Stimulated activated memory B cell treated with anti-CD40 and anti-IgM and Interleukin-4, amounts not matched to agents 10 μg/mL and 1 μg/mL and 100 μg/mL, for 72 hours (primary cell): ENCODE results near the gene GRM4.
"Not testable (repeated sequence)": the region's sequence is repeated elsewhere in the genome, so short reads cannot be mapped to it uniquely, and the experiment has no call there.

ENCODE experiments used
- ATAC-seq: fragments of 150-1000 bp; cut with Tn5 transposase; 2 replicates; pipeline ENCODE4 v1.10.0; 2021
- H3K27ac Mint-ChIP-seq: one replicate; pipeline ENCODE4 v1.8.0; 2022; ENCODE audit warnings: mild to moderate bottlenecking, mixed read lengths
- H3K27me3 Mint-ChIP-seq: one replicate; pipeline ENCODE4 v1.8.0; 2022; ENCODE audit warnings: mixed read lengths
- H3K36me3 Mint-ChIP-seq: one replicate; pipeline ENCODE4 v1.8.0; 2022; ENCODE audit warnings: mixed read lengths
- H3K4me1 Mint-ChIP-seq: one replicate; pipeline ENCODE4 v1.8.0; 2022; ENCODE audit warnings: mixed read lengths
- H3K4me3 Mint-ChIP-seq: one replicate; pipeline ENCODE4 v1.8.0; 2022; ENCODE audit warnings: mild to moderate bottlenecking, moderate library complexity, mixed read lengths
- H3K9me3 Mint-ChIP-seq: one replicate; pipeline ENCODE4 v1.8.0; 2022; ENCODE audit warnings: mixed read lengths

GRM4 gene

GRCh38 chr6:34018026-34018425 is 127.9 kb downstream of the GRM4 start:
- Mint-ChIP-seq H3K27ac (no peak overlapping the region), H3K36me3 (no peaks in the 10 kb centered on the region), H3K4me1 (no peaks in the 10 kb centered on the region), H3K9me3 (no peaks in the 10 kb centered on the region), H3K27me3 (peaks cover 15% of the 10 kb centered on the region), H3K4me3 (no peak overlapping the region)
- no peak for ATAC-seq

DNA sequence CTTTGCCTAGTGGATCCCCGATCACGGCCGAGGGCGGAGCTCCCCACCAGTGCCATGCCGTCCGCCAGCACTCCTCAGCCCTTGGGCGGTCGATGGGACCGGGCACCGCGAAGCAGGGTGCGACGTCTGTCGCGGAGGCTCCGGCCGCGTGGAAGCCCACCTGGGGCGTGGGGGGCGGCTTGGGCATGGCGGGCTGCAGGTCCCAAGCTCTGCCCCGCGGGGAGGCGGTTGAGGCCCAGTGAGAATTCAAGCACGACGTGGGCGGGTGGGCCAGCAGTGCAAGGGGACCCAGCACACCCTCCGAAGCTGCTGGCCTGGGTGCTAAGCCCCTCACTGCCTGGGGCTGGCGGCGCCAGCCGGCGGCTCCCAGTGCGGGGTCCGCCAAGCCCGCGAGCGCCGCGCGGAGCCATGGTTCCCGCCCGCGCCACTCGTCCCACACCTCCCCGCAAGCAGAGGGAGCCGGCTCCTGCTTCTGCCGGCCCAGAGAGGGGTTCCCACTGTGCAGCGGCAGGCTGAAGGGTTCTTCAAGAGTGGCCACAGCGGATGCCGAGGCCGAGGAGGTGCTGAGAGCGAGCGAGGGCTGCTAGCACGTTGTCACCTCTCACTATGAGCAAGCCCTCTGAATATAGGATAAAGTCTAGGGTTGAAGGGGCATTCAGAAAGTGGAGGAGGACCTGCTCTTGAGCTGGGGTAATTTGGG is 128.6 kb downstream of the GRM4 start:
- ATAC-seq: peak; percentile 10
- Mint-ChIP-seq H3K36me3 (no peaks in the 10 kb centered on the region), H3K4me3 (no peak overlapping the region), H3K27ac (no peak overlapping the region), H3K27me3 (peaks cover 7% of the 10 kb centered on the region), H3K9me3 (no peaks in the 10 kb centered on the region), H3K4me1 (no peaks in the 10 kb centered on the region)

GRCh38 chr6:34016573-34016972 is 129.3 kb downstream of the GRM4 start:
- ATAC-seq, H3K9me3 Mint-ChIP-seq, H3K4me3 Mint-ChIP-seq, H3K27ac Mint-ChIP-seq, H3K4me1 Mint-ChIP-seq, H3K36me3 Mint-ChIP-seq, H3K27me3 Mint-ChIP-seq: not testable (repeated sequence)

DNA sequence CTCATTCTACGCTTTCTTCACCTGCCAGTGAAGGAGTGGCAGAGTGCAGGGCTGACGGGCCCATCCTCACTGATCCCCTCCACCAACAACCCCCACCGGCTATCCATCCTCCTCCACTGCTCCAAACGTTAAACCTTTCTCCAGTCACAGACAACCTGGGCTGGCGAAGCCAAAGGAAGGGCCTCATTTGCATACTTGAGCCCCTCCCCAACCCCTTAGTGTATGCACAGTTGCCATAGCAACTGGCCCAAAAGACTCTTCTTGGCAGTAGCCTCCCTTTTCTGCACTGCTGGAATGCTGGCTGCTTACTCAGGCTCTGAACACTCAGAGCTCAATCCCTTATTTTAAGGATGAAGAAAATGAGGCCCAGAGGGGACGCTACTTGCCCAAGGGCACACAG is 130.3 kb downstream of the GRM4 start:
- Mint-ChIP-seq H3K36me3 (no peaks in the 10 kb centered on the region), H3K27ac (no peak overlapping the region), H3K27me3 (no peaks in the 10 kb centered on the region), H3K4me3 (no peak overlapping the region), H3K4me1 (no peaks in the 10 kb centered on the region), H3K9me3 (no peaks in the 10 kb centered on the region)
- ATAC-seq: no peak

GRCh38 chr6:34011264-34011663 is 134.6 kb downstream of the GRM4 start:
- no peak overlapping the region for H3K27ac Mint-ChIP-seq
- no peaks in the 10 kb centered on the region for H3K36me3 Mint-ChIP-seq
- H3K27me3 Mint-ChIP-seq: peaks cover 39% of the 10 kb centered on the region
- ATAC-seq: no peak
- H3K4me1 Mint-ChIP-seq: no peaks in the 10 kb centered on the region
- H3K9me3 Mint-ChIP-seq: no peaks in the 10 kb centered on the region
- H3K4me3 Mint-ChIP-seq: no peak overlapping the region

DNA sequence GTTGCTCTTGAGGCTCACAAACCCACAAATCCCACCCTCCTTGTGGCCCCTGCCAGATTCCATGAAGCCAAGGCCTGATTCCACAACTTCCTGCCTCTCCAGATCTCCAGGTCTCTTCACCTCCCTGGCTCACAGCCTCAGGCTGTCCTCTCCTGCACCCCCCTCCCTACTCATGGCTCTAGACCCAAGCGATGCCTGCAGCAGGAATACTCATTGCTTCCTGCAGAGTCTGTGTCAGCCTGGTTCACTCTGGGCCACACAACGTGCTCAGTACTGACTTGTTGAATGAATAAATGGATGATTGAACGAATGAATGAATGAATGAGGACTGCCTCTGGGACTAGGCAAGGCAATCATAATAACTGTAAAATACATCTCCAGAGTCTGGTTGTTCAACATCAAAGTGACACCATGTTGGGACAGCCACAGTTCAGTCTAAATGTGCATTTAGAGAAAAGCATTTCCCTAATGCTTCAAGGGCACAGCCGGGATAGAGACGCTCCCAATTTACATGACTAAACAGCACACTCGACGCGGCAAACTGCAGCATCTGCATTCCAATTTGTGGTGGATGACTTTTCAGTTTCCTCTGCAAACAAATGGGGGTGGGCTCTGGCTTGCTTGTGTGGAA is 139.9 kb downstream of the GRM4 start:
- no peak for ATAC-seq
- no peaks in the 10 kb centered on the region for H3K36me3 Mint-ChIP-seq
- peaks cover 4% of the 10 kb centered on the region for H3K9me3 Mint-ChIP-seq
- no peaks in the 10 kb centered on the region for H3K4me1 Mint-ChIP-seq
- no peak overlapping the region for H3K4me3 Mint-ChIP-seq
- H3K27me3 Mint-ChIP-seq: peaks cover 74% of the 10 kb centered on the region
- H3K27ac Mint-ChIP-seq: no peak overlapping the region

DNA sequence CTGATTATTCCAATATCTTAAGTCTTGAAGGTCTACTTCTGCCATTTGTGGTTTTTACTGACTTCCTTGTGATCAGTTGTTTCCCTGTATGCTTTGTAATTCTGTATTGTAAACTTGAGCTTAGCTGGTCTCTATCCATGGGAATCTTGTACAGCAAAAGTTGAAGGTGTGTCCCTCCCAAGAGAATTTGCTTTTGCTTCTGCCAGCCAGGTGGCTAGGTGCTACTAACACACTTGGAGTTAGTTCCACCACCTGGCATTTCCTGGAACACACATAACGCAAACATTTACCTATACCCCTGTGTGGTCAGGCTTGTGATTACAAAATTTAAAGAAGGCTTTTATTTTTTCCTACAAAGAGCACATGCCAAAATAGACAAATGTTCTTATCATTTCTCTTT is 141.2 kb downstream of the GRM4 start:
- H3K4me1 Mint-ChIP-seq: no peaks in the 10 kb centered on the region
- H3K27ac Mint-ChIP-seq: no peak overlapping the region
- peaks cover 77% of the 10 kb centered on the region for H3K27me3 Mint-ChIP-seq
- H3K9me3 Mint-ChIP-seq: peaks cover 4% of the 10 kb centered on the region
- no peaks in the 10 kb centered on the region for H3K36me3 Mint-ChIP-seq
- no peak for ATAC-seq
- no peak overlapping the region for H3K4me3 Mint-ChIP-seq

DNA sequence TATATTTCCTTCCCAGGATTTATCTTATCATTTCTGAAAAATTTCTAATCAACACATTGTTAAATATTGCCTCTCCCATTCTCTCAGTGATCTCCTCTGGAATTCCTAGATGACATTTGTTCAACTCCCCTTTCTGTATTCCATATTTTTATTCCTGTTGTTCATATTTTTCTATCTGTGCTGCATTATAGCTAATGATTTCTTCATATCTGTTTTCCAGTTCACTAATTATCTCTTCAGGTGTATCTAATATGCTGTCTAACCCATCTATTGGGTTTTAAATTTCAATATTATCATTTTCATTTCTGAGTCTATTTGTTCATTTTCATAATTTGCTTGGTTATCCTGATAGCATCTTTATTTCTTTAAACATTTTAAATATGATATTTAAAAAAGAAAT is 141.9 kb downstream of the GRM4 start:
- no peaks in the 10 kb centered on the region for H3K36me3 Mint-ChIP-seq
- H3K27me3 Mint-ChIP-seq: peaks cover 70% of the 10 kb centered on the region
- ATAC-seq: no peak
- H3K9me3 Mint-ChIP-seq: peaks cover 4% of the 10 kb centered on the region
- H3K4me3 Mint-ChIP-seq: no peak overlapping the region
- H3K4me1 Mint-ChIP-seq: no peaks in the 10 kb centered on the region
- no peak overlapping the region for H3K27ac Mint-ChIP-seq

GRCh38 chr6:34001706-34002621 is 143.9 kb downstream of the GRM4 start:
- Mint-ChIP-seq H3K4me3 (no peak overlapping the region), H3K27ac (no peak overlapping the region), H3K9me3 (peaks cover 6% of the 10 kb centered on the region), H3K4me1 (no peaks in the 10 kb centered on the region), H3K27me3 (peaks cover 53% of the 10 kb centered on the region), H3K36me3 (no peaks in the 10 kb centered on the region)
- no peak for ATAC-seq

- H3K27me3 Mint-ChIP-seq: peaks cover 55% of the 10 kb centered on the region
- H3K36me3 Mint-ChIP-seq: no peaks in the 10 kb centered on the region
- ATAC-seq: no peak
- H3K27ac Mint-ChIP-seq: no peak overlapping the region
- peaks cover 6% of the 10 kb centered on the region for H3K9me3 Mint-ChIP-seq
- H3K4me3 Mint-ChIP-seq: no peak overlapping the region
- no peaks in the 10 kb centered on the region for H3K4me1 Mint-ChIP-seq
These were observed 145.6 kb downstream of the GRM4 start for GRCh38 chr6:34000281-34000680.

- Mint-ChIP-seq H3K27ac (no peak overlapping the region), H3K9me3 (peaks cover 6% of the 10 kb centered on the region), H3K4me3 (no peak overlapping the region), H3K36me3 (peaks cover under 1% of the 10 kb centered on the region), H3K27me3 (peaks cover 61% of the 10 kb centered on the region), H3K4me1 (no peaks in the 10 kb centered on the region)
- no peak for ATAC-seq
These were observed 146.3 kb downstream of the GRM4 start for GRCh38 chr6:33999567-33999966.

DNA sequence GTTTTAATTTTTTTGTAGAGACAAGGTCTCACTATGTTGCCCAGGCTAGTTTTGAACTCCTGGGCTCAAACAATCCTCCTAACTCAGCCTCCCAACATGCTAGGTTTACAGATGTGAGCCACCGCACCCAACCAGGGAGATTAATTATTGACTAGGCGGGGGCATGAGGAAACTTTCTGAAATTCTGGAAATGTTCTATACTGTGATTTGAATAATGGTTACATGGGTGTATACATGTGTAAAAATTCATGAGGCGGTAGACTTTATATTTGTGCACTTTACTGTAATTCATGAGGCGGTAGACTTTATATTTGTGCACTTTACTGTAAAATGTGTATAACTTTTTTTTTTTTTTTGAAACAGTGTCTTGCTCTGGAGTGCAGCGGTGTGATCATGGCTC is 147.2 kb downstream of the GRM4 start:
- Mint-ChIP-seq H3K27ac (no peak overlapping the region), H3K36me3 (peaks cover 4% of the 10 kb centered on the region), H3K9me3 (peaks cover 2% of the 10 kb centered on the region), H3K4me3 (no peak overlapping the region), H3K4me1 (no peaks in the 10 kb centered on the region), H3K27me3 (peaks cover 64% of the 10 kb centered on the region)
- ATAC-seq: no peak

DNA sequence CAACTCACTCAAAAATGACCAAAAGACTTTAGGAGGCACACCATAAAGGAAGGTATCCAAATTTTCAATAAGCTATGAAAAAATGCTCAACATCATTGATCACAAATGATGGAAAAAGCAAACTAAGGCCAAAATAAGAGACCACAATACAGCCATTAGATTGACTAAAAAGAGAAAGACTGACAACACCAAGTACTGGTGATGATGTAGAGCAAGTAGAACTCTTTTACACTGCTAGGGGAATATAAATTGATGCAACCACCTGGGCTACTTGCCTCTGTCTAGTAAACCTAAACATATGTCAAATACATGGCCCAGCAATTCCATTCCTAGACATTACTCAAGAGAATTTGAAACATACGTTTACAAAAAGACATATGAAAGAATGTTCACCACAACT is 148.6 kb downstream of the GRM4 start:
- ATAC-seq: no peak
- no peaks in the 10 kb centered on the region for H3K4me1 Mint-ChIP-seq
- H3K4me3 Mint-ChIP-seq: no peak overlapping the region
- peaks cover 4% of the 10 kb centered on the region for H3K36me3 Mint-ChIP-seq
- no peak overlapping the region for H3K27ac Mint-ChIP-seq
- peaks cover 69% of the 10 kb centered on the region for H3K27me3 Mint-ChIP-seq
- H3K9me3 Mint-ChIP-seq: peaks cover 2% of the 10 kb centered on the region

DNA sequence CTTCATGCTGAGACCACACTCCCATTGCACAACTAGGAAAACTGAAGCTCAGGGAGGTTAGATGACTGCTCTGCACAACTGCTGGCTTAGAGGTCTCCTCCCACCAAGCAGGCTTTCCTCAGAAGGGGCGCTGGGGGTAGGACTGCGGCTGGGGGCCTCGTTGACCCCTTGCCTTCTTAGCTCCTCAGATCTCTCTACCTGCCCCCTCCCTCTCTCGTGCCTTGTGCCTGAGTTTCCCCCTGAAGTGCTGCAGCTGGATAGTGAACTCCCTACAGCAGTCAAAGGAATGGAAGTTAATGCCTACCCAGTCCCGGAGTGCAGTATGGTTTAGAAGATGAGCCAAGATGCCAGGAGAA is 149.8 kb downstream of the GRM4 start:
- no peaks in the 10 kb centered on the region for H3K4me1 Mint-ChIP-seq
- peaks cover 4% of the 10 kb centered on the region for H3K36me3 Mint-ChIP-seq
- H3K4me3 Mint-ChIP-seq: no peak overlapping the region
- ATAC-seq: no peak
- peaks cover 2% of the 10 kb centered on the region for H3K9me3 Mint-ChIP-seq
- H3K27ac Mint-ChIP-seq: no peak overlapping the region
- H3K27me3 Mint-ChIP-seq: peaks cover 63% of the 10 kb centered on the region

GRCh38 chr6:33995309-33996119 is 150.4 kb downstream of the GRM4 start:
- Mint-ChIP-seq H3K4me1 (no peaks in the 10 kb centered on the region), H3K4me3 (no peak overlapping the region), H3K9me3 (peaks cover 2% of the 10 kb centered on the region), H3K27ac (no peak overlapping the region), H3K27me3 (peaks cover 58% of the 10 kb centered on the region), H3K36me3 (peaks cover 4% of the 10 kb centered on the region)
- no peak for ATAC-seq
